DMS 273 (cell line): ENCODE data around the gene AGRN.
"Not testable (repeated sequence)": the region's sequence is repeated elsewhere in the genome, so short reads cannot be mapped to it uniquely, and the experiment has no call there.

Source experiments
- DNase-seq: peaks from one replicate; lab custom pipeline; 2025; ENCODE audit not compliant: unreplicated experiment; lab: John Stamatoyannopoulos, UW

Gene AGRN

GRCh38 chr1:1050577-1051052 is 30.7 kb downstream of the AGRN start:
- DNase-seq, result no peak

- no peak for DNase-seq
These were observed 31.3 kb downstream of the AGRN start for GRCh38 chr1:1051127-1051810.

GRCh38 chr1:1052003-1052840 is 32.3 kb downstream of the AGRN start:
- DNase-seq, result no peak

GRCh38 chr1:1053022-1053421 is 33.1 kb downstream of the AGRN start:
- no peak for DNase-seq

- no peak for DNase-seq
These were observed 33.8 kb downstream of the AGRN start for GRCh38 chr1:1053682-1054081.

GRCh38 chr1:1054099-1054700 is 34.3 kb downstream of the AGRN start:
- no peak for DNase-seq

- no peak for DNase-seq
These were observed 35.1 kb downstream of the AGRN start for GRCh38 chr1:1054971-1055370.

GRCh38 chr1:1055841-1056736 is 36.2 kb downstream of the AGRN start:
- DNase-seq, result no peak

- DNase-seq, result not testable (repeated sequence)
These were observed 37.8 kb downstream of the AGRN start for GRCh38 chr1:1057769-1058087.

GRCh38 chr1:1058088-1058905 is 38.4 kb downstream of the AGRN start:
- no peak for DNase-seq

GRCh38 chr1:1058921-1059493 is 39.1 kb downstream of the AGRN start:
- DNase-seq, result peak; percentile 77

GRCh38 chr1:1059494-1060280 is 39.8 kb downstream of the AGRN start:
- peak; percentile 94 for DNase-seq

- no peak for DNase-seq
These were observed 40.5 kb downstream of the AGRN start for GRCh38 chr1:1060281-1061000.

GRCh38 chr1:1061682-1062345 is 41.9 kb downstream of the AGRN start:
- no peak for DNase-seq

- no peak for DNase-seq
These were observed 42.6 kb downstream of the AGRN start for GRCh38 chr1:1062348-1063163.

- DNase-seq, result no peak
These were observed 43.5 kb downstream of the AGRN start for GRCh38 chr1:1063261-1063944.
